ENCODE data around the gene ENKD1.

DNA sequence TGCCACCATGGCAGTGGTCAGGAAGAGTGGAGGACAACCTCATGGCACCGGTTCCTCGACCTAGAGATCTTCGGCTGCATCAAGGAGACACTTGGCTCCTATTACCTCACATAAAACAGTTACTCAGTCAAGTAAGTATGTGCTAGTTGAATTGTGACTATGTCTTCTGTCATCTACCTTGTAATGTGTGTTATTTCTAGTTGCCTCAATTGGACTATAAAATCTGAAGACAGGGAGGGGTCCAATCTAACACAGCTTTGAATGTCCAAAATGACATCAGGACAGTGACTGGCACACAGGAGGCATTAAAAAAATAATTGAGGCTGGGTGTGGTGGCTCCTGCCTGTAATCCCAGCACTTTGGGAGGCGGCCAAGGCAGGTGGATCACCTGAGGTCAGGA is 17.2 kb upstream of the ENKD1 start:
- TF ChIP-seq, protein P1, sequence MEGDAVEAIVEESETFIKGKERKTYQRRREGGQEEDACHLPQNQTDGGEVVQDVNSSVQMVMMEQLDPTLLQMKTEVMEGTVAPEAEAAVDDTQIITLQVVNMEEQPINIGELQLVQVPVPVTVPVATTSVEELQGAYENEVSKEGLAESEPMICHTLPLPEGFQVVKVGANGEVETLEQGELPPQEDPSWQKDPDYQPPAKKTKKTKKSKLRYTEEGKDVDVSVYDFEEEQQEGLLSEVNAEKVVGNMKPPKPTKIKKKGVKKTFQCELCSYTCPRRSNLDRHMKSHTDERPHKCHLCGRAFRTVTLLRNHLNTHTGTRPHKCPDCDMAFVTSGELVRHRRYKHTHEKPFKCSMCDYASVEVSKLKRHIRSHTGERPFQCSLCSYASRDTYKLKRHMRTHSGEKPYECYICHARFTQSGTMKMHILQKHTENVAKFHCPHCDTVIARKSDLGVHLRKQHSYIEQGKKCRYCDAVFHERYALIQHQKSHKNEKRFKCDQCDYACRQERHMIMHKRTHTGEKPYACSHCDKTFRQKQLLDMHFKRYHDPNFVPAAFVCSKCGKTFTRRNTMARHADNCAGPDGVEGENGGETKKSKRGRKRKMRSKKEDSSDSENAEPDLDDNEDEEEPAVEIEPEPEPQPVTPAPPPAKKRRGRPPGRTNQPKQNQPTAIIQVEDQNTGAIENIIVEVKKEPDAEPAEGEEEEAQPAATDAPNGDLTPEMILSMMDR (conservative IDR thresholded peaks at IDR 0.05; ENCODE audit: low read depth in 2 of 2): no peak
- no peak for TF ChIP-seq POLR2AphosphoS5 (IDR thresholded peaks at IDR 0.05; ENCODE audit: low read depth)
- no peak for TF ChIP-seq EZH2phosphoT487 (IDR thresholded peaks at IDR 0.05; ENCODE audit: unreplicated experiment)
- TF ChIP-seq JUNB (IDR thresholded peaks at IDR 0.05; ENCODE audit: unreplicated experiment): no peak
- no peak for TF ChIP-seq EZH2 (IDR thresholded peaks at IDR 0.05; ENCODE audit: low read depth, unreplicated experiment)
- TF ChIP-seq, protein P2, sequence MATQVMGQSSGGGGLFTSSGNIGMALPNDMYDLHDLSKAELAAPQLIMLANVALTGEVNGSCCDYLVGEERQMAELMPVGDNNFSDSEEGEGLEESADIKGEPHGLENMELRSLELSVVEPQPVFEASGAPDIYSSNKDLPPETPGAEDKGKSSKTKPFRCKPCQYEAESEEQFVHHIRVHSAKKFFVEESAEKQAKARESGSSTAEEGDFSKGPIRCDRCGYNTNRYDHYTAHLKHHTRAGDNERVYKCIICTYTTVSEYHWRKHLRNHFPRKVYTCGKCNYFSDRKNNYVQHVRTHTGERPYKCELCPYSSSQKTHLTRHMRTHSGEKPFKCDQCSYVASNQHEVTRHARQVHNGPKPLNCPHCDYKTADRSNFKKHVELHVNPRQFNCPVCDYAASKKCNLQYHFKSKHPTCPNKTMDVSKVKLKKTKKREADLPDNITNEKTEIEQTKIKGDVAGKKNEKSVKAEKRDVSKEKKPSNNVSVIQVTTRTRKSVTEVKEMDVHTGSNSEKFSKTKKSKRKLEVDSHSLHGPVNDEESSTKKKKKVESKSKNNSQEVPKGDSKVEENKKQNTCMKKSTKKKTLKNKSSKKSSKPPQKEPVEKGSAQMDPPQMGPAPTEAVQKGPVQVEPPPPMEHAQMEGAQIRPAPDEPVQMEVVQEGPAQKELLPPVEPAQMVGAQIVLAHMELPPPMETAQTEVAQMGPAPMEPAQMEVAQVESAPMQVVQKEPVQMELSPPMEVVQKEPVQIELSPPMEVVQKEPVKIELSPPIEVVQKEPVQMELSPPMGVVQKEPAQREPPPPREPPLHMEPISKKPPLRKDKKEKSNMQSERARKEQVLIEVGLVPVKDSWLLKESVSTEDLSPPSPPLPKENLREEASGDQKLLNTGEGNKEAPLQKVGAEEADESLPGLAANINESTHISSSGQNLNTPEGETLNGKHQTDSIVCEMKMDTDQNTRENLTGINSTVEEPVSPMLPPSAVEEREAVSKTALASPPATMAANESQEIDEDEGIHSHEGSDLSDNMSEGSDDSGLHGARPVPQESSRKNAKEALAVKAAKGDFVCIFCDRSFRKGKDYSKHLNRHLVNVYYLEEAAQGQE (IDR thresholded peaks at IDR 0.05; ENCODE audit: unreplicated experiment): no peak
- no peak for TF ChIP-seq STAT1 (IDR thresholded peaks at IDR 0.05; ENCODE audit: unreplicated experiment)

Data from GM23338 (cell line).